ENCODE measurements around the gene ASAP2. TPM values are rescaled to one million over a fixed set of nuclear protein-coding genes. Genes with fewer than 3 reads are reported as not detected.
"Not testable (repeated sequence)": the region's sequence is repeated elsewhere in the genome, so short reads cannot be mapped to it uniquely, and the experiment has no call there.

Gene ASAP2
- total RNA-seq, 4 donors from 2014 or later: 22.0 to 54.6 (median 30.0) TPM

- WGBS: 42% methylated on average over 14 of the region's 14 CpGs
- TF ChIP-seq EP300 (IDR thresholded peaks at IDR 0.05) (no peak), POLR2AphosphoS5 (IDR thresholded peaks at IDR 0.05) (no peak), CTCF (IDR thresholded peaks at IDR 0.05) (no peak), POLR2A (IDR thresholded peaks at IDR 0.05) (no peak)
- no peak overlapping the region for H3K4me3 ChIP-seq
- no peaks in the 10 kb centered on the region for H3K9me3 ChIP-seq
- H3K36me3 ChIP-seq: no peaks in the 10 kb centered on the region
- H3K4me1 ChIP-seq: peaks cover 59% of the 10 kb centered on the region
- H3K27ac ChIP-seq: peak overlapping the region; percentile 67
- no peaks in the 10 kb centered on the region for H3K27me3 ChIP-seq
- DNase-seq (ENCODE audit: low spot score in 2 of 2): no peak
Observed at GRCh38 chr2:9263428-9263827, 56.8 kb downstream of the ASAP2 start.

- no peak for DNase-seq (ENCODE audit: low spot score in 2 of 2)
- Histone ChIP-seq H3K36me3 (no peaks in the 10 kb centered on the region), H3K4me3 (no peak overlapping the region), H3K9me3 (no peaks in the 10 kb centered on the region), H3K27me3 (no peaks in the 10 kb centered on the region), H3K4me1 (peaks cover 51% of the 10 kb centered on the region), H3K27ac (no peak overlapping the region)
- WGBS: 85% methylated on average over 10 of the region's 10 CpGs
- TF ChIP-seq CTCF (IDR thresholded peaks at IDR 0.05) (no peak), EP300 (IDR thresholded peaks at IDR 0.05) (no peak), POLR2AphosphoS5 (IDR thresholded peaks at IDR 0.05) (no peak), POLR2A (IDR thresholded peaks at IDR 0.05) (no peak)
Observed at GRCh38 chr2:9264301-9264700, 57.7 kb downstream of the ASAP2 start.

GRCh38 chr2:9266711-9267110, 60.1 kb downstream of the ASAP2 start:
- Histone ChIP-seq H3K9me3 (no peaks in the 10 kb centered on the region), H3K36me3 (no peaks in the 10 kb centered on the region), H3K4me3 (no peak overlapping the region), H3K27ac (no peak overlapping the region), H3K27me3 (no peaks in the 10 kb centered on the region), H3K4me1 (peaks cover 28% of the 10 kb centered on the region)
- TF ChIP-seq POLR2AphosphoS5 (IDR thresholded peaks at IDR 0.05) (no peak), POLR2A (IDR thresholded peaks at IDR 0.05) (no peak), EP300 (IDR thresholded peaks at IDR 0.05) (no peak), CTCF (IDR thresholded peaks at IDR 0.05) (no peak)
- DNase-seq (ENCODE audit: low spot score in 2 of 2): no peak
- 84% methylated on average over 5 of the region's 5 CpGs for WGBS

GRCh38 chr2:9267286-9267685, 60.7 kb downstream of the ASAP2 start:
- not testable (repeated sequence) for DNase-seq (ENCODE audit: low spot score in 2 of 2); H3K9me3 ChIP-seq; H3K4me3 ChIP-seq; H3K36me3 ChIP-seq; H3K27ac ChIP-seq; H3K27me3 ChIP-seq
- peaks cover 22% of the 10 kb centered on the region for H3K4me1 ChIP-seq
- WGBS: 94% methylated on average over 3 of the region's 3 CpGs

- WGBS: 77% methylated on average over 18 of the region's 18 CpGs
- H3K4me3 ChIP-seq: no peak overlapping the region
- no peaks in the 10 kb centered on the region for H3K36me3 ChIP-seq
- no peaks in the 10 kb centered on the region for H3K27me3 ChIP-seq
- H3K27ac ChIP-seq: no peak overlapping the region
- DNase-seq (ENCODE audit: low spot score in 2 of 2): peak in 1 of 2 donors; percentile 44
- peaks cover 10% of the 10 kb centered on the region for H3K4me1 ChIP-seq
- TF ChIP-seq CTCF (IDR thresholded peaks at IDR 0.05) (no peak), POLR2A (IDR thresholded peaks at IDR 0.05) (no peak), POLR2AphosphoS5 (IDR thresholded peaks at IDR 0.05) (no peak), EP300 (IDR thresholded peaks at IDR 0.05) (no peak)
- H3K9me3 ChIP-seq: no peaks in the 10 kb centered on the region
Observed at GRCh38 chr2:9268301-9269080, 61.9 kb downstream of the ASAP2 start.

All from suprapubic skin (tissue), 4 donors.